Measurements from ENCODE around the gene CSKMT.

GRCh38 chr11:62647609-62648005 lies 17.5 kb upstream of the CSKMT start:
- TF ChIP-seq POLR2A (IDR thresholded peaks at IDR 0.05): no peak
- no peak for TF ChIP-seq CTCF (IDR thresholded peaks at IDR 0.05 in 8 of 11, conservative IDR thresholded peaks at IDR 0.05 in 3 of 11)
- TF ChIP-seq POLR2AphosphoS5 (IDR thresholded peaks at IDR 0.05): no peak
